Measurements from ENCODE around the gene SLC16A8.

Gene SLC16A8

GRCh38 chr22:38111925-38112355 lies 28.0 kb upstream of the SLC16A8 start:
- DNase-seq: no peak

- no peak for DNase-seq
Measured at GRCh38 chr22:38110863-38111852, 27.2 kb upstream of the SLC16A8 start.

GRCh38 chr22:38110008-38110862 lies 26.3 kb upstream of the SLC16A8 start, which contains the start of gene BAIAP2L2:
BAIAP2L2 (minus strand) TSS chr22:38110684; CDS start chr22:38110525, 159 bp downstream.
- no peak for DNase-seq

GRCh38 chr22:38109371-38110001 lies 25.5 kb upstream of the SLC16A8 start:
- DNase-seq: peak in 1 of 2 donors; percentile 20

- no peak for DNase-seq
Measured at GRCh38 chr22:38108561-38109319, 24.8 kb upstream of the SLC16A8 start.

- no peak for DNase-seq
Measured at GRCh38 chr22:38107692-38108515, 23.9 kb upstream of the SLC16A8 start.

GRCh38 chr22:38106814-38107578 lies 23.0 kb upstream of the SLC16A8 start:
- DNase-seq: no peak

GRCh38 chr22:38104084-38104483 lies 20.1 kb upstream of the SLC16A8 start:
- DNase-seq: no peak

- DNase-seq: no peak
Measured at GRCh38 chr22:38103641-38104040, 19.7 kb upstream of the SLC16A8 start.

GRCh38 chr22:38098410-38099249 lies 14.6 kb upstream of the SLC16A8 start:
- DNase-seq: no peak

GRCh38 chr22:38097557-38098409 lies 13.8 kb upstream of the SLC16A8 start:
- no peak for DNase-seq

- DNase-seq: no peak
Measured at GRCh38 chr22:38097058-38097457, 13.1 kb upstream of the SLC16A8 start.

- DNase-seq: no peak
Measured at GRCh38 chr22:38089474-38089851, 5.5 kb upstream of the SLC16A8 start.

GRCh38 chr22:38088629-38089473 lies 4.9 kb upstream of the SLC16A8 start:
- no peak for DNase-seq

GRCh38 chr22:38087855-38088254 lies 3.9 kb upstream of the SLC16A8 start:
- no peak for DNase-seq

- DNase-seq: no peak
Measured at GRCh38 chr22:38086942-38087341, 3.0 kb upstream of the SLC16A8 start.

Data from CD4-positive, alpha-beta T cell treated with Interferon alpha-2 for 1 hour (primary cell).